Measurements from ENCODE around the gene LYPD5. TPM values are rescaled to one million over a fixed set of nuclear protein-coding genes. Genes with fewer than 3 reads are reported as not detected.
A peak's percentile ranks its signal among the peaks of the same experiment; 100 is the strongest.
"Not testable (repeated sequence)": the region's sequence is repeated elsewhere in the genome, so short reads cannot be mapped to it uniquely, and the experiment has no call there.

LYPD5 gene
- total RNA-seq, 1 donor from 2014 or later: not detected

GRCh38 chr19:43768273-43769050 is 33.8 kb downstream of the LYPD5 start:
- intact Hi-C loops (cut with micrococcal nuclease): loop anchor here (5.0 kb wide), 1 partner anchor 241 kb away; the partner anchor contains the start of gene ETHE1
- H3K4me3 Mint-ChIP-seq: no peak overlapping the region
- peaks cover 76% of the 10 kb centered on the region for H3K4me1 Mint-ChIP-seq (ENCODE audit: low read depth)
- H3K27me3 Mint-ChIP-seq (ENCODE audit: insufficient read depth): no peaks in the 10 kb centered on the region
- H3K36me3 Mint-ChIP-seq (ENCODE audit: low read depth): peaks cover 78% of the 10 kb centered on the region
- H3K27ac Mint-ChIP-seq: peak overlapping the region; percentile 73
- no peak for DNase-seq (ENCODE audit: low spot score)
- no peaks in the 10 kb centered on the region for H3K9me3 Mint-ChIP-seq

GRCh38 chr19:43767818-43768217 is 34.4 kb downstream of the LYPD5 start:
- no peak for DNase-seq (ENCODE audit: low spot score)
- H3K9me3 Mint-ChIP-seq: no peaks in the 10 kb centered on the region
- peaks cover 78% of the 10 kb centered on the region for H3K36me3 Mint-ChIP-seq (ENCODE audit: low read depth)
- H3K4me1 Mint-ChIP-seq (ENCODE audit: low read depth): peaks cover 79% of the 10 kb centered on the region
- intact Hi-C loops (cut with micrococcal nuclease): loop anchor here (5.0 kb wide), 1 partner anchor 241 kb away; the partner anchor contains the start of gene ETHE1
- H3K4me3 Mint-ChIP-seq: no peak overlapping the region
- no peaks in the 10 kb centered on the region for H3K27me3 Mint-ChIP-seq (ENCODE audit: insufficient read depth)
- H3K27ac Mint-ChIP-seq: peak overlapping the region; percentile 90

- no peak for DNase-seq (ENCODE audit: low spot score)
- peak overlapping the region; percentile 90 for H3K27ac Mint-ChIP-seq
- intact Hi-C loops (cut with micrococcal nuclease): loop anchor here (5.0 kb wide), 1 partner anchor 240 kb away; the partner anchor contains the start of gene ETHE1
- H3K27me3 Mint-ChIP-seq (ENCODE audit: insufficient read depth): no peaks in the 10 kb centered on the region
- peaks cover 78% of the 10 kb centered on the region for H3K36me3 Mint-ChIP-seq (ENCODE audit: low read depth)
- H3K9me3 Mint-ChIP-seq: no peaks in the 10 kb centered on the region
- H3K4me1 Mint-ChIP-seq (ENCODE audit: low read depth): peaks cover 84% of the 10 kb centered on the region
- H3K4me3 Mint-ChIP-seq: no peak overlapping the region
These were observed 34.9 kb downstream of the LYPD5 start for GRCh38 chr19:43767316-43767715.

DNA sequence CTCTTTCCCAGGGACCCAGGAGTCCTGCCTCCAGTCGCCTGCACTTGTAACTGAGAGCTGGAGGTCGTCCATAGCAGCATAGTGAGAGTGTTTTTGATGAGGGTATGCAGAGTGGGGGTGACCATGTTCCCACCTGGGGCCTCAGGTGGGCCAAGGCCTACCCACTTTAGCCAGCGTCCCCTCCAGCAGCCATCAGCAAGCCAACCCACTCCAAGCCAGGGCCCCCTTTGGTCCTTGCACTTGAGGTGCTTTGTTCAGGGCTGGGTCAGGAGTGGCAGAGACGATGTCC is 35.5 kb downstream of the LYPD5 start:
- peak overlapping the region; percentile 90 for H3K27ac Mint-ChIP-seq
- no peaks in the 10 kb centered on the region for H3K27me3 Mint-ChIP-seq (ENCODE audit: insufficient read depth)
- H3K9me3 Mint-ChIP-seq: no peaks in the 10 kb centered on the region
- intact Hi-C loops (cut with micrococcal nuclease): loop anchor here (1.0 to 5.0 kb wide), 2 partner anchors 43 to 239 kb away; partner anchors contain the start of gene ETHE1
- H3K4me1 Mint-ChIP-seq (ENCODE audit: low read depth): peaks cover 88% of the 10 kb centered on the region
- DNase-seq (ENCODE audit: low spot score): no peak
- H3K4me3 Mint-ChIP-seq: peak overlapping the region; percentile 50
- peaks cover 79% of the 10 kb centered on the region for H3K36me3 Mint-ChIP-seq (ENCODE audit: low read depth)

GRCh38 chr19:43765109-43765876 is 37.0 kb downstream of the LYPD5 start:
- DNase-seq (ENCODE audit: low spot score): peak; percentile 81
- no peaks in the 10 kb centered on the region for H3K27me3 Mint-ChIP-seq (ENCODE audit: insufficient read depth)
- H3K27ac Mint-ChIP-seq: peak overlapping the region; percentile 90
- H3K4me3 Mint-ChIP-seq: peak overlapping the region; percentile 50
- H3K4me1 Mint-ChIP-seq (ENCODE audit: low read depth): peaks cover 87% of the 10 kb centered on the region
- peaks cover 71% of the 10 kb centered on the region for H3K36me3 Mint-ChIP-seq (ENCODE audit: low read depth)
- intact Hi-C loops (cut with micrococcal nuclease): loop anchor here (1.0 to 5.0 kb wide), 5 partner anchors 11 to 238 kb away; partner anchors contain the start of genes ETHE1 and SMG9
- H3K9me3 Mint-ChIP-seq: no peaks in the 10 kb centered on the region

GRCh38 chr19:43764684-43765083 is 37.6 kb downstream of the LYPD5 start:
- Mint-ChIP-seq H3K36me3 (ENCODE audit: low read depth) (peaks cover 65% of the 10 kb centered on the region), H3K4me3 (peak overlapping the region; percentile 50), H3K4me1 (ENCODE audit: low read depth) (peaks cover 84% of the 10 kb centered on the region), H3K27ac (peak overlapping the region; percentile 90)
- H3K9me3 Mint-ChIP-seq; DNase-seq (ENCODE audit: low spot score); H3K27me3 Mint-ChIP-seq (ENCODE audit: insufficient read depth): not testable (repeated sequence)
- intact Hi-C loops (cut with micrococcal nuclease): loop anchor here (1.0 to 5.0 kb wide), 5 partner anchors 10 to 237 kb away; partner anchors contain the start of genes ETHE1 and SMG9

DNA sequence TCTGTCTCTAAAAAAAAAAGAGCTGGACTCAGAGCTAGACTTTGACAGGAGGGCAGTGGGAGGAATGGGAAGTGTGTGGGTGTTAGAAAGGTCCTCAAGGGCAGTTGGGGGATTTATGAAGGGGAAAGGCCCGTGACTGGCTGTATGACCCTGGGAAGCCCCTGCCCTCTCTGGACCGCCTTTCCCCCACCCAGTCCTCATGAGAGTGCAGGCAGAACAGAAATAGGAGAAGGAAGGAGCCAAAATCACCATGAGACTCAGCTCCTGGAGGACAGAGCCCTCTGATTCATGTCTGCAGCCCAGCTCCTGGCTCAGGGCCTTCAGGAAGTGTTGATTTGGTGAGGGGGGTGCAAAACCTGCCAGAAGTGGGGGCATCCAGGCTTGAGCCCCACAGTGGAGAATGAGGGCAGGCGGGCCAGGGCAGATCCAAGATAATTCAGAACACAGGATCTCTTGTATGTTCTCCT is 38.7 kb downstream of the LYPD5 start:
- H3K9me3 Mint-ChIP-seq: no peaks in the 10 kb centered on the region
- H3K4me3 Mint-ChIP-seq: peak overlapping the region; percentile 57
- H3K36me3 Mint-ChIP-seq (ENCODE audit: low read depth): peaks cover 61% of the 10 kb centered on the region
- no peak for DNase-seq (ENCODE audit: low spot score)
- intact Hi-C loops (cut with micrococcal nuclease): no loop called here
- H3K4me1 Mint-ChIP-seq (ENCODE audit: low read depth): peaks cover 81% of the 10 kb centered on the region
- no peaks in the 10 kb centered on the region for H3K27me3 Mint-ChIP-seq (ENCODE audit: insufficient read depth)
- H3K27ac Mint-ChIP-seq: peak overlapping the region; percentile 89

DNA sequence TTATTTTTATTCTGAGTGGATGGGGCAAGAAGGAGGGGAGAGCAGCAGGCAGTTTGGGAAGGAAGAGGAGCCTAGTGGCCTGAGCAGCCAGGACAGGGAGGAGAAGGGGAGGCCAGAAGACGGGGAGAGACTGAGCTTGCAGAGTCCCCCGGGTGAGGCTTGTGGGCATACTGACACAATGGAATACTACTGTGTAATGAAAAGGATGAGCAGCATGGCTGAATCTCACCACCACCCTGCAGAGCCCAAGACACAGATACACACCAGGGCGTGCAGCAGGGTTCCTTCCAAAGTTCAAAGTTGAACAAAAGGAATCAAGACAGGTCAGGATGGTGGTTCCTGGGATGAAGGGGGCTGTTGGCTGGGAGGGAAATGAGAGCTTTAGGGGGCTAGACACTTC is 39.4 kb downstream of the LYPD5 start:
- no peak overlapping the region for H3K4me3 Mint-ChIP-seq
- peak overlapping the region; percentile 89 for H3K27ac Mint-ChIP-seq
- H3K9me3 Mint-ChIP-seq: no peaks in the 10 kb centered on the region
- peaks cover 74% of the 10 kb centered on the region for H3K4me1 Mint-ChIP-seq (ENCODE audit: low read depth)
- intact Hi-C loops (cut with micrococcal nuclease): no loop called here
- DNase-seq (ENCODE audit: low spot score): no peak
- H3K27me3 Mint-ChIP-seq (ENCODE audit: insufficient read depth): no peaks in the 10 kb centered on the region
- peaks cover 56% of the 10 kb centered on the region for H3K36me3 Mint-ChIP-seq (ENCODE audit: low read depth)

- no peaks in the 10 kb centered on the region for H3K9me3 Mint-ChIP-seq
- H3K27me3 Mint-ChIP-seq (ENCODE audit: insufficient read depth): no peaks in the 10 kb centered on the region
- DNase-seq (ENCODE audit: low spot score): no peak
- intact Hi-C loops (cut with micrococcal nuclease): no loop called here
- no peak overlapping the region for H3K4me3 Mint-ChIP-seq
- peaks cover 74% of the 10 kb centered on the region for H3K4me1 Mint-ChIP-seq (ENCODE audit: low read depth)
- H3K36me3 Mint-ChIP-seq (ENCODE audit: low read depth): peaks cover 47% of the 10 kb centered on the region
- H3K27ac Mint-ChIP-seq: peak overlapping the region; percentile 76
These were observed 41.3 kb downstream of the LYPD5 start for GRCh38 chr19:43760941-43761340.

GRCh38 chr19:43759515-43759914 is 42.7 kb downstream of the LYPD5 start:
- DNase-seq (ENCODE audit: low spot score): no peak
- peaks cover 61% of the 10 kb centered on the region for H3K4me1 Mint-ChIP-seq (ENCODE audit: low read depth)
- no peaks in the 10 kb centered on the region for H3K9me3 Mint-ChIP-seq
- H3K27ac Mint-ChIP-seq: peak overlapping the region; percentile 5
- no peak overlapping the region for H3K4me3 Mint-ChIP-seq
- intact Hi-C loops (cut with micrococcal nuclease): no loop called here
- peaks cover 48% of the 10 kb centered on the region for H3K36me3 Mint-ChIP-seq (ENCODE audit: low read depth)
- H3K27me3 Mint-ChIP-seq (ENCODE audit: insufficient read depth): peaks cover 1% of the 10 kb centered on the region

- peak overlapping the region; percentile 98 for H3K4me3 Mint-ChIP-seq
- peak overlapping the region; percentile 100 for H3K27ac Mint-ChIP-seq
- intact Hi-C loops (cut with micrococcal nuclease): loop anchor here (2.0 kb wide), 1 partner anchor 223 kb away; the partner anchor contains the start of gene ZNF575
- peaks cover 40% of the 10 kb centered on the region for H3K36me3 Mint-ChIP-seq (ENCODE audit: low read depth)
- peak; percentile 79 for DNase-seq (ENCODE audit: low spot score)
- H3K27me3 Mint-ChIP-seq (ENCODE audit: insufficient read depth): peaks cover 2% of the 10 kb centered on the region
- peaks cover 52% of the 10 kb centered on the region for H3K4me1 Mint-ChIP-seq (ENCODE audit: low read depth)
- H3K9me3 Mint-ChIP-seq: no peaks in the 10 kb centered on the region
These were observed 46.9 kb downstream of the LYPD5 start for GRCh38 chr19:43755256-43755801.

GRCh38 chr19:43754503-43755255 is 47.6 kb downstream of the LYPD5 start, which contains the start of gene SMG9:
SMG9 (minus strand) TSS chr19:43754962; CDS start chr19:43750741, 4,221 bp downstream.
- peak within 1 kb of the TSS; percentile 98 for H3K4me3 Mint-ChIP-seq
- no peaks in the 10 kb centered on the region for H3K9me3 Mint-ChIP-seq
- intact Hi-C loops (cut with micrococcal nuclease): loop anchor here (1.0 to 2.0 kb wide), 11 partner anchors 9 to 993 kb away; partner anchors contain the start of genes IRGQ, ZNF283, ZNF428 and ZNF575
- DNase-seq (ENCODE audit: low spot score): peak; percentile 99
- H3K27me3 Mint-ChIP-seq (ENCODE audit: insufficient read depth): peaks cover 2% of the 10 kb centered on the region
- peak within 1 kb of the TSS; percentile 100 for H3K27ac Mint-ChIP-seq
- peaks cover 46% of the 10 kb centered on the region for H3K36me3 Mint-ChIP-seq (ENCODE audit: low read depth)
- peaks cover 57% of the 10 kb centered on the region for H3K4me1 Mint-ChIP-seq (ENCODE audit: low read depth)

Data from activated T-helper 1 cell treated with anti-CD3 and anti-CD28 coated beads, Interleukin-12 subunit alpha, Interleukin-12 subunit beta, Interleukin-2, Interleukin-4 antibody, amounts not matched to agents 30 ng/mL and 10 ng/mL and 1 ng/mL, durations not matched to agents 14 hours and 24 hours and 36 hours (primary cell).